HuH-7 (cell line): Measurements from ENCODE around the gene BARHL1.

Experiments
- DNase-seq: peaks from one replicate; pipeline ENCODE4 v3.0.0; 2011; ENCODE audit warnings: low spot score

BARHL1 gene

DNA sequence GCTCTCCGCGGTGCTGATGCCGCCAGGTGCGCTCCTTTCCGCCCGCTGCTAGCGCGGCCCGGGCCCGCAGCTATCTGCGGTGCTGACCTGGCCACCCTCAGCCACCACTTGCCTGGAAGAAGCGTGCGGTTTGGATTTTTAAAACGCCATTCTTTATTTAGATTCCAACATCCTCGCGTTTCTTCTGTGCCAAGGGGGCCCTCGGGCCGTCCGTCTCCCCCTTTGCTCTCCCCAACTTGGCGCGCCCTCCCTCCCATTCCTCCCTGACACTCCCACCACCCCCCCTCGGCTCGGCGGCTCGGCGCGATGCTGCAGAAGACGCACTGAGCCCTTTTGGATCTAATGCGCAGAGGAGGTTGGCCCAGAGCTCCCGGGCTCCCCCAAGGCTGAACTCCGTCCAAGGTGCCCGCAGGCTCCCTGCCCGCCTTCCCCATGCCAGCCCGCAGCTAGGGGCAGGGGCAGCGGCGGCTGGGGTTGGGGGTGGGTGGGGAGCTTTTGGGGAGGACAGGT lies at the start of gene BARHL1:
Gene BARHL1, plus strand, starts transcription at position 331 of the 510 bp plus-strand sequence. CDS start 192 bp downstream, outside the sequence.
- DNase-seq, result no peak

DNA sequence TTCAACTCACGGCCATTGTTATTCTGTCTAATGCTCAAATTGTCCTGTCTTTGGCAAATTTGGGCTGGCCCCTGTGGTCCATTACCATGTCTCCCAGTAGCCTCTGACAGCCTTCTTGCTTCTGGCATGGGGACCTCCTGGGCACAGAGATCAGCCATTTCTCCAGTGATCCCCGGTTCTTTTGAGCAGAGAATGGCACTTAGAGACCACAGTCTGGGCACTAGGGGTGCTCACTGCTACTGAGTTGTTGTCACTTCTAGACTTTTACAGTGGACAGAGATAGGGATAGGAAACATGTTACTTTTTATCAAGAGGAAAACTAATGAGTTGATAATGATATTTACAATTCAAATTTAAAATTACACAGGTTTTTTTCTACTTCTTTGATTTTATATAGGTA lies 47.6 kb upstream of the BARHL1 start:
- no peak for DNase-seq

GRCh38 chr9:132536124-132536523 lies 46.3 kb upstream of the BARHL1 start:
- DNase-seq, result no peak

GRCh38 chr9:132537352-132537751 lies 45.1 kb upstream of the BARHL1 start:
- no peak for DNase-seq

- no peak for DNase-seq
These were observed 44.3 kb upstream of the BARHL1 start for GRCh38 chr9:132538071-132538470.

- DNase-seq, result no peak
These were observed 43.3 kb upstream of the BARHL1 start for GRCh38 chr9:132539096-132539495.

DNA sequence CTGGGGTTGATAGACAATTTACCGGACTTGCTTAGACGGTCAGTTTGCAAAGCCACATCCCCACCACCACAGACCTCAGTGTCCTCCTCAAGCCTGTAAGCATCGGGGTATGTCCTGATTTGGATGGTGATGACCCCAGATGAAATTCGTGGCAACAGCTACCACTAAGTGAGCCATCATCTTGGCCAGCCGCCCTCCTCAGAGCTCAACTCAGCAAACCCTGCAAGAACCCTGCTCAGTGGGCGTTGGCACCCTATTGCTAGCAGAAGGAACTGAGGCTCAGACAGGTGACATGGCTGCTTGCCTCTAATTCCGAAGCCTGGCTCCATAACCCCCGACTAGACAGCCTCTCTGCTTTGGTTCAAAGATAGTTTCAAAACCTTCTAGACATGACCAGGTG lies 41.4 kb upstream of the BARHL1 start:
- DNase-seq, result no peak

DNA sequence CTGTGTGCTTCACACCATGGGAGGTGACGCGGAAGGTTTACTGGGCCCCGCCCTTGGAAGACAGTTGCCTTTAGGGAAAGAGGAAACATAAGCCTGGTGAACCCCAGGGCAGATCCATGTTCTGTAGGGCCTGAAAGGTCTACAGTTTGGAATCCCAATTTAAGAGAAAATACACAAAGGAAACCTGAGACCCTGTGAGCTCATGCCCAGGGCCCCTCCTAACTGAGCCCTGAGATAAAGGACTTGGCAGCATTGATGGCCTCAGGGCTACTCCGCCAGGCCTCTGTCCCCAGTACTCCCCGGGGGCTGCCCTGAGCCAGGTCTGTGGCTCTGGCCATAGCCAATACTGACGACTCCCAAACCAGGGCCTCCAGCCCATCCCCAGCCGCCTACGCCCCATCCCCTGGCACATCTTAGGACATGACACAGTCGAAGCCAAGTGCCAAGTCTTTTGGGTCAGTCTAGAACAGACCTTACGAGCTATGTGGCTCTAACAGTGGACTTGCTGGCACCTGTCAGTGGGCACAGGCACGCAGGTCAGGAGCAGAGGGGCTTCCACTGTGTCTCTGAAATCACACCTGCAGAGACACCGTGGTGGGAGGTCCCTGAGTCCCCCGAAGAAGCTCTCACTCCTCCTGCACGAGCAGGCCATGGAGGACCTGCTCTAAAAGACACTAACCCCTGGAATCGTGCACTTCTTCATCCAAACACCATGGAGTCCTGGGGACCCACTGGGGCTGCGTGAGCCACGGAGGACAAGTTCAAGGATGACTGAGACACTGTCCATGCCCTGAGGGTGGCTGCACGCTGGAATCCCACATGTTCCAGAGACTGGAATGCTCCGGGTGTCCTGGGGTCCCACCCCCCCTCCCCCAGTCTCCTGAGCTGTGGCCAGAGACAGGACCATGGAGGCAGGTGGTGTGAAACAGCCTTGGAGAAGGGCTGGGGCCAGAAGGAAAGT lies 40.3 kb upstream of the BARHL1 start:
- no peak for DNase-seq

- no peak for DNase-seq
These were observed 39.2 kb upstream of the BARHL1 start for GRCh38 chr9:132543251-132543650.

DNA sequence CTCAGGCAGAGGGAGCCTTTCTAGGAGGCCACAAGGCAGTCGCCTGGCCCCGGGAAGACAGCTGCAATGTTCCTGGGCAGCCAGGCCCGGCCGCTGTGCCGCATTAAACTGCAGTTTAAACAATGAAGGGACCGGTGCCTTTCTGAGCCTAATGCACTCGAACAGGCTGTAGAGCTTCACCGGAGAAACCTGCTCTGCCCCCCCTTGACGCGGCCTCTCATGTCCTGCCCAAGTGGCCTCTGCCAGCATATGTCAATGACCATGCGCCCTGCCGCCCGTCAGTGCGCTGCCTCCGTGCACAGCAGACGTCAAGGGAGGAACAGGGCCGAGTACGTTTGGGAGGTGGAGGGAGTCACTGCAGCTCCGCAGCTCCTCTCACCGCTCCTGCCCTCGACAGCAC lies 38.4 kb upstream of the BARHL1 start:
- DNase-seq, result no peak

DNA sequence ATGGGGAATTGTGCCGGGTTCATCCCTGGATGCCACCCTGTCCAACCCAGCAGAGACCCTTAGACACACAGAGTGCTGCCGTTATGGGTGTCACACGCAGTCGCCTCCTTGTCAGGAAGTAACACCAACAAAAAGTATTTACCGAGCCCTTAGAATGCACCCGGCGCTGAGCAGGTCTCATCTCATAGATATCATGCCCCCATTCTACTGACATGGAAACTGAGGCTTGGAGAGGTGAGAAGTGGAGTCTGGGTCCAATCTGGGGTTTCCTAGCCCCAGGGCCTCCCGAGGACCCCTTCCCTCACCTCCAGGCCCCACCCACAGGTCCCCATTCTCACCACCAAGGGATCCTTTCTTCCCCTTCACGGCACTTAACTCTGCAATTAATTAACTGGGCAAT lies 36.8 kb upstream of the BARHL1 start:
- DNase-seq, result no peak

DNA sequence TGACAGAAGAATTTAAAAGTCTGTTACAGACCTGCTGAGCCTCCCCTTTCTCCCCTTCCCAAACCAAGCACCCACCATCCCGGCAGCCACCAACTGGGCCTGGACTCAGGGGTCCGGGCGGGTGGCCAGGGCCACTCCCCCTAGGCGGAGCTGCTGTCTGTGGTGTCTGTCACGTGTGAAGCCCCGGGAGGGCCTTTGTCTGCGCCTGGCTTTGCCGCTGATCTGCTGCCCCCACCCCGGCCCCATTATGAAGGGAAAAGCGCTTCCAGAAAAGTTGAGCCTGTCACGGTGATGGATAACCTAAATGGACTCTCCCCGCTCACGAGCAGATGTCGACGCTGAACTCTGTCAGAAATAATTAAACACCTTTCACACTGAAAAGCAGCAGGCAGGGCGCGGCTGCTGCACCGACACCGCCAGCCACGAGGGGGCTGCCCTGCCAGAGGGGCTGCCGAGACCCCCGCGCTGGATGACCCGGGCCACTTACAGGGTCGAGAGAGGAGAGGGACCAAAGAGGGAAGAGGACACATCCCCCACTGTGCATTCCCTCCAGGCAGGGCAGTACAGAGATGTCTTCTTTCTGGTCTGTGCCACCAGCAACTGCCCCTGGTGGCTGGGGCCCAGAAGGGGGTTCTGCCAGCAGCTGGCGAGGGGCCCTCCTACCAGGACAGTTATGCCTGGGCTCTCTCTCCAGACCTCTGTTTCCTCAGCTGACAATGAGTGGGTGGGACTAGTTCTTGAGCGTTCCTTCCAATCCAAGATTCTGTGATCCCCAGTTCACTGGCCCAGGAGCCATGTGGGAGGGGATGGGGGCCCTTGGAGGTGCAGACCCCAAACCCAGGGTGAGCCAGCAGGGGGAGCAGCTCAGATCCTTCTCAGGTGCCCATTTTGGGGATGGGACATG lies 36.0 kb upstream of the BARHL1 start:
- DNase-seq, result peak; percentile 53

DNA sequence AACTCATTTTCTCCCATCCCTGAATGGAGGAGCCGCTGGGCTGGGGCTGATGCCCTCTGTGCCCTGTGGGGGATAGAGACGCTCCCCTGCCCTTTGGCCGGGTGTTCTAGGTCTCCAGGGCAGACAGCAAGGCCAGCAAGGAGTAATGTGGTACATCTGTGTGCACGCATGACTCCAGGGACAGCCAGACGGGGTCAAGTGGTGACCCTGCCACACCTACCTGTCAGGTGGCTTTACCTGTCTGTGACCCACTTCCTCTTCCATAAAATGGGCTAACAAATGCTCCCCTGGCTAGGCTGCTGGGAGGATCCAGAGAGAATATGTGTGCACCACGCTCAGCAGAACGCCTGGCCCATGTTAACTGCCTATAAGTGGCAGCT lies 35.4 kb upstream of the BARHL1 start:
- DNase-seq, result no peak

GRCh38 chr9:132547436-132547835 lies 35.0 kb upstream of the BARHL1 start:
- DNase-seq, result no peak

GRCh38 chr9:132547976-132548730 lies 34.3 kb upstream of the BARHL1 start:
- DNase-seq, result no peak

GRCh38 chr9:132548751-132549640 lies 33.4 kb upstream of the BARHL1 start:
- DNase-seq, result no peak

DNA sequence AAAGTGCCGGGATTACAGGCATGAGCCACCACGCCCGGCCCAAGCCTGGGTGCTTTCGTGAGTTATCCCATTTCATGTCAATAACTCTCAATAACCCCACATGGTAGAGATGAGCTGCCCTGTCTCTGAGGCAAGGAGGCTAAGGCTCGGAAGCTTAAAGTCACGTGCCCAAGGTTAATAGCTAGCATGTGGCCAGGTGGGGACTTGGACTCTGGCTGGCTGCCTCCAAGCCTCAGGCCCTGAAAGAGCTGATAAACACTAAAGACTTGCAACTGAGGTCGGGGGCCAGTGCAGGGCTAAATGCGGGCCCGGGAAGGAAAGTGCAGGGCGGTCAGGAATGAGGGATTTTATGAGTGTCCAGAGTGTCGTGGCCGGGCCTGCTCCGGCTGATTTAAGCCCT lies 30.9 kb upstream of the BARHL1 start:
- no peak for DNase-seq

GRCh38 chr9:132552041-132552440 lies 30.4 kb upstream of the BARHL1 start:
- no peak for DNase-seq

GRCh38 chr9:132554755-132555154 lies 27.7 kb upstream of the BARHL1 start:
- no peak for DNase-seq

- DNase-seq, result no peak
These were observed 26.9 kb upstream of the BARHL1 start for GRCh38 chr9:132555528-132555927.

- no peak for DNase-seq
These were observed 26.2 kb upstream of the BARHL1 start for GRCh38 chr9:132556235-132556634.
